HepG2 (cell line): Measurements from ENCODE around the gene HOXC11. TPM values are rescaled to one million over a fixed set of nuclear protein-coding genes. Genes with fewer than 3 reads are reported as not detected.
A peak's percentile ranks its signal among the peaks of the same experiment; 100 is the strongest.

ENCODE experiments used
- ATAC-seq: fragments of 200-7000 bp; cut with Tn5 transposase; 3 replicates; pipeline ENCODE4 v1.9.1; 2020; ENCODE audit warnings: mild to moderate bottlenecking, moderate library complexity
- BruUV-seq: library from RNA; stranded (reverse); fragments of 400-500 nt; replicated peaks from 2 replicates; lab custom pipeline; 2021; lab: Mats Ljungman, UMichigan
- CTCF ChIA-PET: fragments of 300-600 bp; formaldehyde crosslinking; extraction: SDS; loops from one replicate; lab custom pipeline; 2021; ENCODE audit warnings: low total read pairs, inconsistent platforms, low intra/inter-chr PET ratio; lab: Yijun Ruan, JAX
- POLR2A ChIA-PET: fragments of 350-600 bp; sonication (Branson Sonifier 250); formaldehyde crosslinking; loops from one replicate; lab custom pipeline; 2020; ENCODE audit warnings: antibody characterized with exemption, inconsistent platforms; lab: Yijun Ruan, JAX
- DNase-seq: peaks from one replicate; pipeline ENCODE4 v3.0.0-alpha.2; 2015; ENCODE audit warnings: low spot score
- FAIRE-seq: peaks from 3 replicates; lab custom pipeline; 2011; peaks lifted over from hg19 to GRCh38; lab: Jason Lieb, UNC
- H2AFZ ChIP-seq: one replicate; pipeline ENCODE4 v1.6.1; 2011; ENCODE audit warnings: low read length, inconsistent platforms
- H3K27ac ChIP-seq: fragments of 300-600 bp; 3 replicates; pipeline ENCODE4 v1.8.0; 2011; ENCODE audit warnings: mixed run types, mild to moderate bottlenecking, mixed read lengths, low read length, inconsistent platforms; ENCODE audit not compliant: insufficient read depth; ENCODE audit errors: extremely low read length
- H3K27me3 ChIP-seq, 2 experiments: fragments of 200-600 bp in 1 of 2; 2 replicates in 1 of 2; 3 replicates in 1 of 2; pipeline versions ENCODE4 v1.6.0 to v1.8.0; 2011; ENCODE audit warnings: low read length in 2 of 2, mild to moderate bottlenecking in 2 of 2, moderate library complexity in 2 of 2, inconsistent platforms in 1 of 2; ENCODE audit not compliant: insufficient read depth in 2 of 2, control insufficient read depth in 1 of 2
- H3K36me3 ChIP-seq, 2 experiments: fragments of 200-600 bp in 1 of 2; replicated peaks in 1 of 2; 2 replicates in 1 of 2; 3 replicates in 1 of 2; pipeline versions ENCODE4 v1.5.1 to v1.8.0; 2011; ENCODE audit warnings: low read length in 2 of 2, inconsistent platforms in 1 of 2; ENCODE audit not compliant: insufficient read depth in 2 of 2, control insufficient read depth in 1 of 2
- H3K4me1 ChIP-seq: 2 replicates; pipeline ENCODE4 v1.5.1; 2012; ENCODE audit warnings: low read length, inconsistent platforms; ENCODE audit not compliant: insufficient read depth
- H3K4me2 ChIP-seq: 2 replicates; pipeline ENCODE4 v1.6.0; 2011; ENCODE audit warnings: low read depth, low read length, inconsistent platforms
- H3K4me3 ChIP-seq, 3 experiments: fragments of 200-600 bp in 1 of 3; sonication (generic), shearing (Covaris generic) in 1 of 3; replicated peaks in 1 of 3; 2 replicates each; pipeline ENCODE4 v1.5.1; 2011 to 2016; ENCODE audit warnings: low read length in 3 of 3, inconsistent platforms in 2 of 3, low read depth in 2 of 3, mild to moderate bottlenecking in 2 of 3, control low read depth in 1 of 3, mixed read lengths in 1 of 3; ENCODE audit not compliant: insufficient read depth in 1 of 3
- H3K79me2 ChIP-seq: one replicate; pipeline ENCODE4 v1.6.1; 2011; ENCODE audit warnings: low read length, inconsistent platforms; ENCODE audit not compliant: insufficient read depth
- H3K9ac ChIP-seq: 2 replicates; pipeline ENCODE4 v1.6.0; 2011; ENCODE audit warnings: mild to moderate bottlenecking, low read depth, low read length, inconsistent platforms; ENCODE audit not compliant: insufficient read depth
- H3K9me3 ChIP-seq: 2 replicates; pipeline ENCODE4 v1.5.1; 2012; ENCODE audit warnings: mild to moderate bottlenecking, low read length
- H4K20me1 ChIP-seq: 2 replicates; pipeline ENCODE4 v1.6.0; 2011; ENCODE audit warnings: inconsistent platforms, mild to moderate bottlenecking, low read length, moderate library complexity; ENCODE audit not compliant: insufficient read depth
- CENPT ChIP-seq: sonication (generic); formaldehyde crosslinking; IDR thresholded peaks from 2 replicates; pipeline ENCODE4 v1.8.0; 2022; ENCODE audit warnings: low read depth, mild to moderate bottlenecking, moderate library complexity, missing genetic modification reagents
- CTCF ChIP-seq: sonication (generic); formaldehyde crosslinking; IDR thresholded peaks from 2 replicates; pipeline ENCODE4 v1.5.0; 2020; ENCODE audit warnings: mild to moderate bottlenecking, missing genetic modification reagents, moderate library complexity
- E2F5 ChIP-seq: sonication (generic); formaldehyde crosslinking; conservative IDR thresholded peaks from 2 replicates; pipeline ENCODE4 v1.4.0; 2020; ENCODE audit warnings: missing genetic modification reagents
- GABPA ChIP-seq, 2 experiments: IDR thresholded peaks; 2 replicates each; pipeline ENCODE4 v1.6.1; 2011 to 2016; ENCODE audit warnings: low read depth in 2 of 2, low read length in 1 of 2, missing biosample characterization in 1 of 2, missing genetic modification characterization in 1 of 2
- IKZF1 ChIP-seq: fragments of 450-650 bp; IDR thresholded peaks from 2 replicates; pipeline ENCODE4 v1.7.1; 2016
- KDM1A ChIP-seq: IDR thresholded peaks from 2 replicates; pipeline ENCODE4 v1.6.1; 2016; ENCODE audit warnings: missing compliant biosample characterization
- MAX ChIP-seq: IDR thresholded peaks from 2 replicates; pipeline ENCODE4 v1.6.1; 2012; ENCODE audit warnings: inconsistent platforms
- MLX ChIP-seq: IDR thresholded peaks from 2 replicates; pipeline ENCODE4 v1.6.1; 2016
- RARA ChIP-seq: IDR thresholded peaks from 2 replicates; pipeline ENCODE4 v1.6.1; 2016; ENCODE audit warnings: missing genetic modification reagents, missing compliant biosample characterization
- RFXANK ChIP-seq: IDR thresholded peaks from 2 replicates; pipeline ENCODE4 v1.6.1; 2016
- SP2 ChIP-seq: sonication (generic); formaldehyde crosslinking; IDR thresholded peaks from 2 replicates; pipeline ENCODE4 v1.5.1; 2020; ENCODE audit warnings: mild to moderate bottlenecking, missing genetic modification reagents
- STAG1 ChIP-seq: sonication (generic); formaldehyde crosslinking; IDR thresholded peaks from 2 replicates; pipeline ENCODE4 v1.4.0; 2020; ENCODE audit warnings: missing genetic modification reagents
- TGIF2 ChIP-seq: IDR thresholded peaks from 2 replicates; pipeline ENCODE4 v1.6.1; 2016; ENCODE audit warnings: control low read depth, missing compliant biosample characterization
- ZBTB1 ChIP-seq: sonication (generic); formaldehyde crosslinking; IDR thresholded peaks from 2 replicates; pipeline ENCODE4 v1.4.0; 2020; ENCODE audit warnings: missing genetic modification reagents, borderline replicate concordance
- ZNF652 ChIP-seq: IDR thresholded peaks from 2 replicates; pipeline ENCODE4 v1.6.1; 2016; ENCODE audit warnings: low read depth, borderline replicate concordance
- ZSCAN22 ChIP-seq: sonication (generic); formaldehyde crosslinking; IDR thresholded peaks from 2 replicates; pipeline ENCODE4 v1.4.0; 2020; ENCODE audit warnings: mild to moderate bottlenecking, missing genetic modification reagents
- WGBS: methylation state at CpG from one replicate; pipeline ENCODE4 v1.1.6; 2017; ENCODE audit warnings: low lambda C conversion rate; 5-methylcytosine and 5-hydroxymethylcytosine counted together
- in situ Hi-C: cut with HindIII; loops from 2 replicates; pipeline ENCODE4 v1.10.0; 2017; ENCODE audit warnings: low pct_unique_long_range_greater_than_20kb; ENCODE audit not compliant: extremely low pct_ligation_motif_present
- intact Hi-C: fragments of 100-400 bp; cut with micrococcal nuclease; formaldehyde crosslinking; loops from one replicate; pipeline ENCODE4 v1.10.0; 2022; ENCODE audit not compliant: unreplicated experiment
- polyA plus RNA-seq, 8 experiments: library from polyadenylated mRNA; depleted of rRNA in 3 of 8; stranded (reverse) in 7 of 8; unstranded in 1 of 8; fragments of >200 nt; fragmentation: Illumina TruSeq in 4 of 8; extraction: Trizol in 4 of 8; gene quantifications; 2 replicates each; pipeline versions ENCODE4 v1.2.1 to v1.2.3, GENCODE V29; 2011 to 2016; ENCODE audit warnings: low read depth in 4 of 8, missing spikeins in 1 of 8, mixed read lengths in 1 of 8; ENCODE audit not compliant: insufficient read depth in 1 of 8
- total RNA-seq, 5 experiments: library from RNA; depleted of rRNA; stranded (reverse); fragments of >200 nt; fragmentation: Illumina TruSeq; extraction: Trizol; gene quantifications; 2 replicates each; pipeline ENCODE4 v1.2.3, GENCODE V29; 2016; ENCODE audit warnings: low read depth in 1 of 5

HOXC11 gene
- total and polyA plus RNA-seq, 2 of the 13 experiments (the other 11 are each of a cell fraction or from before 2014, with no cell fraction given): not detected

GRCh38 chr12:53950437-53950773 is 22.5 kb upstream of the HOXC11 start:
- H3K4me2 ChIP-seq: no peak overlapping the region
- 20% methylated on average over 10 of the region's 10 CpGs for WGBS
- H3K9ac ChIP-seq: no peak overlapping the region
- H2AFZ ChIP-seq: no peak overlapping the region
- peaks cover 5% of the 10 kb centered on the region; the same call in 1 of the 2 replicates for H4K20me1 ChIP-seq
- ChIA-PET POLR2A (no interaction called here), CTCF (no interaction called here)
- H3K4me1 ChIP-seq: peaks cover 27% of the 10 kb centered on the region
- TF ChIP-seq MLX (CRISPR knock-in tag) (no peak), STAG1 (CRISPR knock-in tag) (0 out of 2 replicates have a peak, but pooled peaks have one; percentile 12), ZNF652 (CRISPR knock-in tag) (peak; percentile 35; the same call in 1 of the 2 replicates), IKZF1 (no peak), RFXANK (no peak)
- FAIRE-seq (no peak), ATAC-seq (no peak), DNase-seq (no peak)
- H3K27ac ChIP-seq: no peak overlapping the region
- in situ Hi-C loops: no loop called here
- no peaks in the 10 kb centered on the region for H3K9me3 ChIP-seq
- H3K79me2 ChIP-seq: no peaks in the 10 kb centered on the region
- H3K27me3 ChIP-seq: peaks cover 17 to 87% of the 10 kb centered on the region in 2 experiments
- no peak overlapping the region for H3K4me3 ChIP-seq
- H3K36me3 ChIP-seq: no peaks in the 10 kb centered on the region
- intact Hi-C loops: no loop called here
- no TSS peak for BruUV-seq

GRCh38 chr12:53950789-53951576 is 21.9 kb upstream of the HOXC11 start:
- Histone ChIP-seq H3K27me3 (peaks cover 16 to 87% of the 10 kb centered on the region in 2 experiments), H3K4me3 (no peak overlapping the region), H3K4me1 (peaks cover 27% of the 10 kb centered on the region), H3K4me2 (no peak overlapping the region), H3K9ac (no peak overlapping the region), H3K79me2 (no peaks in the 10 kb centered on the region), H3K9me3 (no peaks in the 10 kb centered on the region), H2AFZ (no peak overlapping the region), H4K20me1 (peaks cover 5% of the 10 kb centered on the region; the same call in 1 of the 2 replicates), H3K36me3 (no peaks in the 10 kb centered on the region), H3K27ac (no peak overlapping the region)
- peak; percentile 23 for DNase-seq
- in situ Hi-C loops: no loop called here
- intact Hi-C loops: no loop called here
- BruUV-seq: no TSS peak
- 2% methylated on average over 8 of the region's 34 CpGs for WGBS
- ChIA-PET POLR2A (no interaction called here), CTCF (no interaction called here)
- no peak for FAIRE-seq
- peak; percentile 53 for ATAC-seq
- TF ChIP-seq E2F5 (CRISPR knock-in tag): no peak
- no peak for TF ChIP-seq TGIF2
- no peak for TF ChIP-seq ZBTB1 (CRISPR knock-in tag)
- TF ChIP-seq RARA (CRISPR knock-in tag): peak; percentile 57
- TF ChIP-seq SP2 (CRISPR knock-in tag): no peak
- no peak for TF ChIP-seq GABPA (IDR thresholded peaks at IDR 0.05; ENCODE audit: low read depth, low read length)
- no peak for TF ChIP-seq GABPA (CRISPR knock-in tag; IDR thresholded peaks at IDR 0.05; ENCODE audit: low read depth)
- no peak for TF ChIP-seq KDM1A
- no peak for TF ChIP-seq ZSCAN22 (CRISPR knock-in tag)
- TF ChIP-seq CENPT (CRISPR knock-in tag): no peak
- TF ChIP-seq CTCF (CRISPR knock-in tag): 0 out of 2 replicates have a peak, but pooled peaks have one; percentile 17
- no peak for TF ChIP-seq MAX
